Stimulated activated CD8-positive, alpha-beta memory T cell treated with anti-CD3 and anti-CD28 coated beads, Interleukin-12 subunit alpha, Interleukin-12 subunit beta, amount 100 ng/mL, for 4 hours (primary cell): ENCODE data around the gene METTL17.

Source experiments
- DNase-seq: peaks from one replicate; pipeline ENCODE4 v3.0.0-alpha.2; 2020; ENCODE audit warnings: low read depth

Gene METTL17

GRCh38 chr14:21043387-21043973 lies 53.7 kb downstream of the METTL17 start:
- DNase-seq: no peak

DNA sequence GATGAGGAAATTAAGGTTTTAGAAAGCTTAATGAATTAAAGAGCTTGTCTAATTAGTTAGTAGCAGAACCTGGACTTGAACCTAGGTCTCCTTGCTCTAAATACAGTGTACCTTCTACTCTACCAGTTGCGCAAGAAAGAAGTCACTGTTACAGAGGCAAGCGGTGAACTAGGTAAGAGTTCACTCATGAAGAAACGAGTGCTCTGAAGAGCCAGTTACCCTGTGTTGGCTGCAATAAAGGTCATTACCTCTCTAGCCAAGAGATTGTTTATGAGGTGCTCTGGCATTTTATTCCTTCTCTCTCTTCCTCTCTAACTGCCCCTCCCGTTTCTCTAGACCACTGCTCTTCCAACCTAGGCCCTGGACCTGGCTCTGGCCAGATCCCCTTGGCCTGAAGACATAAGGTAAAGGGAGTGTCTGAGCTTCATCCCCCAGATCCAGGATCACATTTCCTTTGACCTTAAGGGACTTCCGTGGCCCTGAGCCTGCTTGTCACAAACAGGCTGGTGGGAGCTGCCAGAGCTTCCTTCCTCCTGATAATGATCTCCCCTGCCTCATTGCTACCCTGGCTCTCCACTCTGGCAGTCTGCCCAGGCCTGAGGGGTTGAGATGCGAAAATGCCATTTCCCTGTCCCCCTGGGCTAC lies 54.3 kb downstream of the METTL17 start:
- DNase-seq: no peak
